GM12801 (cell line): ENCODE data around the gene ZNF322.

Experiments used
- TF ChIP-seq, protein P1 (sequence below): IDR thresholded peaks from one replicate; pipeline ENCODE4 v1.5.1; 2011; ENCODE audit warnings: control low read depth; ENCODE audit not compliant: insufficient read length; ENCODE audit errors: extremely low read depth

The ZNF322 gene

DNA sequence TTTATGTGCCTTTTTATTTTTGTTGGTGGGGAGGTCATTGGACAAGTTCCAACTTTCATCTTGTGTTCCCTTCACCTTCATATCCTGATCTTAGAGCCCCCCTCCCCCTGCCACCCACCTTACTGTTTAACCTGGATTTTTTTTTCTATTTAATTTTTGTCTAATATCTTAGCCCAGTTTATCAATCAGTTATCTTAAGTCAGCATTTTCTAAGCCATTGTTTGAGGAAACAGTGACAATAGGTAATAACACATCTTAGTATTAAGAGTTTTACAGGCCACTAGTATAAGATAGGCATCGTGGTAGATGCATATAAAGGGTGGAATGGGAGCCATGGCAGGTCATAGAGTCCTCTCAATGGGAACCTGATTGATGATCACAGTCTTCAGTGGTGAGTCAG, 60.4 kb downstream of the ZNF322 start:
- TF ChIP-seq, protein P1, sequence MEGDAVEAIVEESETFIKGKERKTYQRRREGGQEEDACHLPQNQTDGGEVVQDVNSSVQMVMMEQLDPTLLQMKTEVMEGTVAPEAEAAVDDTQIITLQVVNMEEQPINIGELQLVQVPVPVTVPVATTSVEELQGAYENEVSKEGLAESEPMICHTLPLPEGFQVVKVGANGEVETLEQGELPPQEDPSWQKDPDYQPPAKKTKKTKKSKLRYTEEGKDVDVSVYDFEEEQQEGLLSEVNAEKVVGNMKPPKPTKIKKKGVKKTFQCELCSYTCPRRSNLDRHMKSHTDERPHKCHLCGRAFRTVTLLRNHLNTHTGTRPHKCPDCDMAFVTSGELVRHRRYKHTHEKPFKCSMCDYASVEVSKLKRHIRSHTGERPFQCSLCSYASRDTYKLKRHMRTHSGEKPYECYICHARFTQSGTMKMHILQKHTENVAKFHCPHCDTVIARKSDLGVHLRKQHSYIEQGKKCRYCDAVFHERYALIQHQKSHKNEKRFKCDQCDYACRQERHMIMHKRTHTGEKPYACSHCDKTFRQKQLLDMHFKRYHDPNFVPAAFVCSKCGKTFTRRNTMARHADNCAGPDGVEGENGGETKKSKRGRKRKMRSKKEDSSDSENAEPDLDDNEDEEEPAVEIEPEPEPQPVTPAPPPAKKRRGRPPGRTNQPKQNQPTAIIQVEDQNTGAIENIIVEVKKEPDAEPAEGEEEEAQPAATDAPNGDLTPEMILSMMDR, result no peak

DNA sequence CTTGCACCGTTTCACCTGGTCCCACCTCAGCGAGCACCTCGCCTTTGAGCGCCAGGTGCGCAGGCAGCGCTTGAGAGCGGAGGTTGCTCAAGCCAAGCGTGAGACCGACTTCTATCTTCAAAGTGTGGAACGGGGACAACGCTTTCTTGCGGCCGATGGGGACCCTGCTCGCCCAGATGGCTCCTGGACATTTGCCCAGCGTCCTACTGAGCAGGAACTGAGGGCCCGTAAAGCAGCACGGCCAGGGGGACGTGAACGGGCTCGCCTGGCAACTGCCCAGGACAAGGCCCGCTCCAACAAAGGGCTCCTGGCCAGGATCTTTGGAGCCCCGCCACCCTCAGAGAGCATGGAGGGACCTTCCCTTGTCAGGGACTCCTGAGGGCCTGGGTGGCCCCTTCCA, 61.3 kb downstream of the ZNF322 start:
- TF ChIP-seq, protein P1, result no peak

- TF ChIP-seq, protein P1, result no peak
Observed at GRCh38 chr6:26597821-26598220, 61.7 kb downstream of the ZNF322 start.

DNA sequence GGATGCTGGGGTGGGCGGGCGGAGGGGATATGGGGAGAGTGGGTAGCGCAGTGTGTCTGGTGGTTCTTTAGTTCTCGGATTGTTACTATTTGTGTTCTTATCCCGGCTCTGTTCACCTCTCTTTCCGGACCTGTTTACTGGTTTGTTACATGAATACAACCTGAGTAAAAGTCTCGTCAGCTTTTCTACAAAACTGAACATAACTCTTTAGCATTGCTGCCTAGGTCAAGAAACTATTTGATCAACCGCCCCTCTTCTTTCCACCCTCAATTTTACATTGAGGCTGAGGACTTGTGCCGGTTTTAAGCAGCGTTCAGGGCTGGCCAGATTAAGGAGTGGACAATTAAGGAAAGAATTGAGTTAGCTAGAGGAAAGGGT, 62.2 kb downstream of the ZNF322 start:
- TF ChIP-seq, protein P1, result no peak

- TF ChIP-seq, protein P1, result no peak
Observed at GRCh38 chr6:26596579-26597388, 62.8 kb downstream of the ZNF322 start, which contains the start of gene ABT1. Gene ABT1 (plus strand): TSS chr6:26596953. CDS start chr6:26596983, 30 bp downstream.

GRCh38 chr6:26595669-26596269, 63.8 kb downstream of the ZNF322 start:
- TF ChIP-seq, protein P1, result no peak

GRCh38 chr6:26594730-26595632, 64.6 kb downstream of the ZNF322 start:
- TF ChIP-seq, protein P1, result no peak
